HFFc6 (cell line): ENCODE data around the gene RNLS. TPM values are rescaled to one million over a fixed set of nuclear protein-coding genes. Genes with fewer than 3 reads are reported as not detected.

Experiments
- DNase-seq: peaks from one replicate; pipeline ENCODE4 v3.0.0-alpha.2; 2018
- H3K27ac Mint-ChIP-seq: 2 replicates; pipeline ENCODE4 v1.8.0; 2020; ENCODE audit warnings: mild to moderate bottlenecking, mixed read lengths
- H3K27me3 Mint-ChIP-seq: 2 replicates; pipeline ENCODE4 v1.8.0; 2021; ENCODE audit warnings: mild to moderate bottlenecking, moderate library complexity, mixed read lengths; ENCODE audit not compliant: insufficient read depth
- H3K36me3 Mint-ChIP-seq: 2 replicates; pipeline ENCODE4 v1.8.0; 2021; ENCODE audit warnings: low read depth, mixed read lengths
- H3K4me1 Mint-ChIP-seq: 2 replicates; pipeline ENCODE4 v1.8.0; 2020; ENCODE audit warnings: low read depth, mixed read lengths
- H3K4me3 Mint-ChIP-seq: 2 replicates; pipeline ENCODE4 v1.8.0; 2020; ENCODE audit warnings: mild to moderate bottlenecking, moderate library complexity, mixed read lengths
- H3K9me3 Mint-ChIP-seq: 2 replicates; pipeline ENCODE4 v1.8.0; 2020; ENCODE audit warnings: mild to moderate bottlenecking, mixed read lengths
- total RNA-seq, 6 experiments: library from RNA; stranded (reverse); fragmentation: NEBNext Ultra II Directional; extraction: Animal tissue kit (Norgen Biotek cat#: 25700); gene quantifications; 2 replicates in 1 of 6; 3 replicates in 5 of 6; pipeline ENCODE4 v1.2.3, GENCODE V29; 2021
- TF ChIP-seq, protein P1 (sequence below): fragments of 200-600 bp; sonication (generic); IDR thresholded peaks from 2 replicates; pipeline ENCODE4 v1.5.0; 2021; ENCODE audit warnings: antibody characterized with exemption, mild to moderate bottlenecking

RNLS gene
- total RNA-seq, 6 experiments from 2014 or later = 1.8 to 3.1 (median 2.4) TPM

- Mint-ChIP-seq H3K9me3 (no peaks in the 10 kb centered on the region), H3K27me3 (no peaks in the 10 kb centered on the region; the same call in 1 of the 2 replicates), H3K4me1 (no peaks in the 10 kb centered on the region), H3K27ac (no peak overlapping the region), H3K4me3 (no peak overlapping the region), H3K36me3 (no peaks in the 10 kb centered on the region)
- TF ChIP-seq, protein P1, sequence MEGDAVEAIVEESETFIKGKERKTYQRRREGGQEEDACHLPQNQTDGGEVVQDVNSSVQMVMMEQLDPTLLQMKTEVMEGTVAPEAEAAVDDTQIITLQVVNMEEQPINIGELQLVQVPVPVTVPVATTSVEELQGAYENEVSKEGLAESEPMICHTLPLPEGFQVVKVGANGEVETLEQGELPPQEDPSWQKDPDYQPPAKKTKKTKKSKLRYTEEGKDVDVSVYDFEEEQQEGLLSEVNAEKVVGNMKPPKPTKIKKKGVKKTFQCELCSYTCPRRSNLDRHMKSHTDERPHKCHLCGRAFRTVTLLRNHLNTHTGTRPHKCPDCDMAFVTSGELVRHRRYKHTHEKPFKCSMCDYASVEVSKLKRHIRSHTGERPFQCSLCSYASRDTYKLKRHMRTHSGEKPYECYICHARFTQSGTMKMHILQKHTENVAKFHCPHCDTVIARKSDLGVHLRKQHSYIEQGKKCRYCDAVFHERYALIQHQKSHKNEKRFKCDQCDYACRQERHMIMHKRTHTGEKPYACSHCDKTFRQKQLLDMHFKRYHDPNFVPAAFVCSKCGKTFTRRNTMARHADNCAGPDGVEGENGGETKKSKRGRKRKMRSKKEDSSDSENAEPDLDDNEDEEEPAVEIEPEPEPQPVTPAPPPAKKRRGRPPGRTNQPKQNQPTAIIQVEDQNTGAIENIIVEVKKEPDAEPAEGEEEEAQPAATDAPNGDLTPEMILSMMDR = no peak
- DNase-seq = no peak
These were observed 210.1 kb downstream of the RNLS start for GRCh38 chr10:88372881-88373592.

DNA sequence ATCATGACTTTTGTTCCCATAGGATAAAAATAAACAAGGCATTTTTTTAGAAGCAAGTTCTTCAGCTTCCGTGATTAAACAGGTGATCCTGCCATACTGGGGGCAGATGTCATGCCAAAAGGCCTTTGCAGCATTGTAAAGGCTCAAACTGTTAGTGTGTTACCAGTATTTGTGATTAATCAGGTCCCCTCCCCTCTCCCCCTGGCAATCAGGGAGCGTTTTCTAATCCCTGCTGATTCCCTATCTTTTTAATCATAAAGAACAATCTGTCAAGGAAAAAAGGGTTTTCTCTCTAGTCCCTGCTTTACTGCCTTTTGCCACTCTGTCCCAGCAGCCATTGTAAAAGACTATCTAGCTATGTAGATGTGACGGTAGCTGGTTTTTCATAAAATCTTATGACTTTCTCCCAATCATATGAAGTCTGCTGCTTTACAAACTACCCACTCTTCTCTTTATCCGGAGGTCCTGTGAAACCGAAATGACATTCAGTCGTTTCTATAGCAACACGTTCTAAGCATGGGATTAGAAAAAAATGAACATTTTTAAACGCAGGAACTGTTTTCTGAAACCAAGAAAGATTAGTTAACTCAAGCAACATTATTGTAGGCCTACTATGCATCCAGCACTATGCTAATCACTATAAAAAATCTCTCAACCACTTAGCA is 210.9 kb downstream of the RNLS start:
- H3K27me3 Mint-ChIP-seq = no peaks in the 10 kb centered on the region; the same call in 1 of the 2 replicates
- TF ChIP-seq, protein P1 = no peak
- no peak overlapping the region for H3K4me3 Mint-ChIP-seq
- no peak for DNase-seq
- H3K36me3 Mint-ChIP-seq = no peaks in the 10 kb centered on the region
- H3K27ac Mint-ChIP-seq = no peak overlapping the region
- no peaks in the 10 kb centered on the region for H3K9me3 Mint-ChIP-seq
- H3K4me1 Mint-ChIP-seq = no peaks in the 10 kb centered on the region

- no peaks in the 10 kb centered on the region; the same call in 1 of the 2 replicates for H3K27me3 Mint-ChIP-seq
- DNase-seq = no peak
- H3K4me3 Mint-ChIP-seq = no peak overlapping the region
These were observed 212.4 kb downstream of the RNLS start for GRCh38 chr10:88370713-88371112.

GRCh38 chr10:88366772-88367171 is 216.3 kb downstream of the RNLS start:
- Mint-ChIP-seq H3K4me1 (no peaks in the 10 kb centered on the region), H3K27me3 (no peaks in the 10 kb centered on the region), H3K9me3 (no peaks in the 10 kb centered on the region), H3K4me3 (no peak overlapping the region), H3K27ac (no peak overlapping the region), H3K36me3 (no peaks in the 10 kb centered on the region)
- no peak for DNase-seq
- TF ChIP-seq, protein P1 = no peak

More at GRCh38 chr10:88370713-88371112, 212.4 kb downstream of the RNLS start:
- TF ChIP-seq, protein P1 = no peak
- no peaks in the 10 kb centered on the region for H3K36me3 Mint-ChIP-seq
- no peaks in the 10 kb centered on the region for H3K9me3 Mint-ChIP-seq
- H3K4me1 Mint-ChIP-seq = no peaks in the 10 kb centered on the region
- no peak overlapping the region for H3K27ac Mint-ChIP-seq

- no peaks in the 10 kb centered on the region for H3K9me3 Mint-ChIP-seq
- DNase-seq = no peak
- no peaks in the 10 kb centered on the region for H3K36me3 Mint-ChIP-seq
- no peaks in the 10 kb centered on the region for H3K4me1 Mint-ChIP-seq
- H3K27me3 Mint-ChIP-seq = no peaks in the 10 kb centered on the region; the same call in 1 of the 2 replicates
- no peak overlapping the region for H3K27ac Mint-ChIP-seq
- no peak overlapping the region for H3K4me3 Mint-ChIP-seq
- TF ChIP-seq, protein P1 = no peak
These were observed 220.9 kb downstream of the RNLS start for GRCh38 chr10:88361995-88362807.
